Skeletal muscle satellite cell (primary cell): Measurements from ENCODE around the gene INAFM2.

ENCODE experiments used
- H3K27me3 ChIP-seq: 2 replicates; pipeline ENCODE4 v1.7.0; 2013; ENCODE audit warnings: low read length; ENCODE audit not compliant: control insufficient read depth, insufficient read depth
- H3K36me3 ChIP-seq: 2 replicates; pipeline ENCODE4 v1.7.0; 2013; ENCODE audit warnings: mild to moderate bottlenecking, control low read depth, low read length; ENCODE audit not compliant: insufficient read depth
- H3K4me1 ChIP-seq: 2 replicates; pipeline ENCODE4 v1.7.0; 2013; ENCODE audit warnings: low read length; ENCODE audit not compliant: control insufficient read depth, insufficient read depth
- H3K4me2 ChIP-seq: 2 replicates; pipeline ENCODE4 v1.7.0; 2013; ENCODE audit warnings: mild to moderate bottlenecking, low read length
- H3K4me3 ChIP-seq: 2 replicates; pipeline ENCODE4 v1.7.0; 2013; ENCODE audit warnings: low read length
- H3K9ac ChIP-seq: 2 replicates; pipeline ENCODE4 v1.7.0; 2013; ENCODE audit warnings: mild to moderate bottlenecking, low read depth, low read length, moderate library complexity
- H3K9me3 ChIP-seq: replicated peaks from 2 replicates; pipeline ENCODE4 v1.7.0; 2013; ENCODE audit warnings: mild to moderate bottlenecking, control low read depth, low read length

The INAFM2 gene

GRCh38 chr15:40369971-40370370 lies 46.5 kb downstream of the INAFM2 start:
- H3K4me1 ChIP-seq, result peaks cover 17% of the 10 kb centered on the region
- H3K9ac ChIP-seq, result no peak overlapping the region
- no peaks in the 10 kb centered on the region for H3K9me3 ChIP-seq
- peaks cover 7% of the 10 kb centered on the region for H3K27me3 ChIP-seq
- H3K4me3 ChIP-seq, result no peak overlapping the region
- no peak overlapping the region for H3K4me2 ChIP-seq
- H3K36me3 ChIP-seq, result no peaks in the 10 kb centered on the region

- no peak overlapping the region for H3K9ac ChIP-seq
- peaks cover 4% of the 10 kb centered on the region for H3K27me3 ChIP-seq
- H3K4me3 ChIP-seq, result no peak overlapping the region
- peaks cover 6% of the 10 kb centered on the region for H3K4me1 ChIP-seq
- no peaks in the 10 kb centered on the region for H3K9me3 ChIP-seq
- H3K36me3 ChIP-seq, result no peaks in the 10 kb centered on the region
- H3K4me2 ChIP-seq, result no peak overlapping the region
Measured at GRCh38 chr15:40372981-40373380, 49.5 kb downstream of the INAFM2 start.
